Stimulated activated CD4-positive, alpha-beta T cell treated with anti-CD3 and anti-CD28 coated beads, Interleukin-15, amount 100 ng/mL, for 48 hours (primary cell): ENCODE results near the gene SOCS6.
"Not testable (repeated sequence)": the region's sequence is repeated elsewhere in the genome, so short reads cannot be mapped to it uniquely, and the experiment has no call there.

Experiments
- DNase-seq, 2 donors: peaks; one replicate each; pipeline ENCODE4 v3.0.0-alpha.2; 2020; ENCODE audit warnings: low read depth in 2 of 2

Gene SOCS6

DNA sequence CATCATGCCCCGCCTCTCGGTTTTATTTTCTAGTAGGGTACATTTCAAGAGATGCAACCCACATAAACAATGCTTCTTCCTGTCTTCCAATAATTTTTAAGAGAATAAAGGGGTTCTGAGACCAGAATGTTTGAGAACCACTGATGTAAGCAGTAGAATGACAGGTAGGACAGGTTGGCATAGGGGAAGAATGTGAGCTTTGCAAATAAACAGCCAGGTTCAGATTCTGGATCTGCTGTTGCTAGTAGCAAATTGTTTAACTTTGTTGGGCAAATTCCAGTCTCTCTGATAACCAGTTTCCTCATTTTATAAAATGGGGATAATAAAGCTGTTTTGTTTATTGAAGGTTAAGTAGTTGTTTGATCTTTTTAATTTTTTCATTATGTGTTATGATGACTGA, 32.8 kb downstream of the SOCS6 start:
- no peak for DNase-seq

DNA sequence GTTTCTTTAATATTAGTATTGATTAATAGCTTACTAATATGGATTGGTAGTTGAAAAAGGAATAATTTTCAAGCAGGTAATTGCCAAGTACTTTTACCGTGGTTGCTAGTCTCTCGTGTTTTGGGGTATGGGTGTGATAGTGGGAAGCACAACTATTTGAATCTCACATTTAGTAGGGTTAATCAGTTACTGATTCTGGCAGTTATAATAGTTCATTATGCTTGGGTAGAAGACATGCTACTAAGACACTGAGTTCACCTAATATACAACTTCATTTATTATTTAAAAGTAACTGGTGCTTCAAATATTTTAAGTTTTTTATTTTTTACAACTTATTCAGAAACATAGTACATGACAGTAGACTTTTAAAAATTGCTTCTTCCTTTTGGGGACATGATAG, 33.5 kb downstream of the SOCS6 start:
- no peak for DNase-seq

DNA sequence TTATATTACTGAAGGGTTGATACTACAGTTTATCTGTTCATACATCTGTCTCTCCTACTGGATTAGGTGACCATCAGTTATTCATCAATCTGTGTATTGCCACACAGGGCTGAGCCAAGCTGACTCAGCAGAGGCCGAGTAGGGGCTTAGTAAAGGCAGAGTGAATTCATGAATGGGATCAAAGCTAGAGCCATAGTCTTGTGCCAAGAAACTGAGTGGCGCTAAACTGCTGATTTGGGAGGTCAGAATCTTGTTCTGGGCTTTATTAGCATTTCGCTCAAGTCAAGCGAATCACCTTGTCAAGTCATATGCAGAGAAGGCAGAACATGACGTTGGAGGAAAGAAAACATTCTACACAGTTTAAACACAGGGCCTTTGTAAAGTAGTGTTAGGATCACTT, 34.1 kb downstream of the SOCS6 start:
- DNase-seq: no peak

DNA sequence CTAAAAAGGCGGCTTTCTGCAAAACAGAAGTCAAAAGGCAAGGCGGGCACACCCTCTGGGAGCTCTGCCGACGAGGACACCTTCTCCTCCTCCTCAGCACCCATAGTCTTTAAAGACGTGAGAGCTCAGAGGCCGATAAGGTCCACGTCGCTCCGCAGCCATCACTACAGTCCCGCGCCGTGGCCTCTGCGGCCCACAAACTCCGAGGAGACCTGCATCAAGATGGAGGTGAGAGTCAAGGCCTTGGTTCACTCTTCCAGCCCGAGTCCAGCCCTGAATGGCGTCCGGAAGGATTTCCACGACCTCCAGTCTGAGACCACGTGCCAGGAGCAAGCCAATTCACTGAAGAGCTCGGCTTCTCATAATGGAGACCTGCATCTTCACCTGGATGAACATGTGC, 36.1 kb downstream of the SOCS6 start:
- DNase-seq: no peak

DNA sequence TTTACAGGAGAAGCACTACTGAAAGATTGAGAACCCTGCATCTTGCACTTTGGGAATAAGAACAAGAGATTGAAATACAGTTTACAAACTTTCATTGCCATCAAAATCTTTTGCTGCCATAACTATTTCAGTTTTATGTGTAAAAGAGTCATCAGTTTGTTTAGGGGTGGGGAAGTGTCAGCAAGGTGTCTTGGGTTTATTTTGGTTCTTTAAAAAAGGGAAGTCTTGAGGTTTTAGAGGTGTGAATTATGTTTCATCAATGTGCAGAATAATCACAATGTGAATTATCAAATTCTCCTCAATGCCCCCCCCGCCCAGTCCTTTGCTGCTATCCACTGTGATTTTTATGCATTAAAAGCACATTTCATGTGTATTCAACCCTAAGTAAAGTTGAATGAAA, 37.4 kb downstream of the SOCS6 start:
- DNase-seq: no peak

DNA sequence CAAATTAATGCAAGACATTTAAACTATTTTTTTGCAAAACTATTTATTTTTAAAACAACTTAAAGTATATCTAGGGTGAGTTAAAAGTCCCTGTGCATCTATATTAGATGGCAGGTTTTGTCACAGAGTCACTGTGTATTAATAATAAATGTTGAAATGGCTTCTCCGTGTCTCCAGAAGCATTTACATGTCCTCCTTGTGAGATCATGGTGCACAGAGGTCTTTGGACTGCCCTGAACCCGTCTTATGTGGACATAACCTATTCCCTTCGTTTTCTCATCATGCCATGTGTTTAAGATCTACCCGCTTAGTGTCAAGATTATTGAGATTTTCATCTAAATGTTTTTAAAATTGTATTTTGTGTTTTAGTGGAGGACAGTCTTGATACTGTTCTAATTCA, 39.3 kb downstream of the SOCS6 start:
- no peak for DNase-seq

DNA sequence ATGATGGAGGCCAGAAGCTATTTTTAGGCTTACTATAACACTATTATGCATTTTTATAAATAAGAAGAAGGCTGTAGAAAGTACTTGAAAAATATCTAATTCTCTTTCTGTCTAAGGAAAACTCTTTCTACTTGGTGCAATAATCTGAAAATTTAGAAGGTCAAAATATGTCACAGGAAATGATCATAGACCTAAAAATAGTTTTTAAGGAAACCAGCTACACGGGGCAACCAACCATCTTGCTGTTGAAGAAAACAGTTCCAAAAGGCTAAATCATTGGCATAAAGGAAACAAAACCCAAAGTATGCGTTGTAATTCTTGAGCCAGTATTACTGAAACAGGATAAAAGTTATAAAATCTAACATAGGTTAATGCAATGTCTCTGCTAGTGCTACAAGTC, 40.2 kb downstream of the SOCS6 start:
- no peak for DNase-seq

DNA sequence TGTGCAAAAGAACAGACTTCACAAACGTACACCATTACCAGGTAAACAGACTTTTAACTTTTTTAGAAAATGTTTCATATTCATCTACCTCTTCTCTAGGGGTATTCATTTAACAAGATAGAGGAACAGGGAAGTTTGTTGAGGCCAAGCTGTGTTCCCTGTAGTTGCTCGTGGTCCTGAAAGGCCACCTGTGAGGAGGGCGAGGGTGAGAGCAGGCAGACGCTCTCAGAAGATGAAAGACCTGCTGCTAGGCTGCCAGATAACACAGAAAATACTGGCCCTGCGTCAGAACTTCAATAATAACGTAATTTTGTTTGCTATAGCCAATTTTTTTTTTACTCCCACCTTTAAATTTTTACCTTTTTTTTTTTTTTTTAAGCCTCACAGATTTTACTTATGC, 42.0 kb downstream of the SOCS6 start:
- no peak for DNase-seq

DNA sequence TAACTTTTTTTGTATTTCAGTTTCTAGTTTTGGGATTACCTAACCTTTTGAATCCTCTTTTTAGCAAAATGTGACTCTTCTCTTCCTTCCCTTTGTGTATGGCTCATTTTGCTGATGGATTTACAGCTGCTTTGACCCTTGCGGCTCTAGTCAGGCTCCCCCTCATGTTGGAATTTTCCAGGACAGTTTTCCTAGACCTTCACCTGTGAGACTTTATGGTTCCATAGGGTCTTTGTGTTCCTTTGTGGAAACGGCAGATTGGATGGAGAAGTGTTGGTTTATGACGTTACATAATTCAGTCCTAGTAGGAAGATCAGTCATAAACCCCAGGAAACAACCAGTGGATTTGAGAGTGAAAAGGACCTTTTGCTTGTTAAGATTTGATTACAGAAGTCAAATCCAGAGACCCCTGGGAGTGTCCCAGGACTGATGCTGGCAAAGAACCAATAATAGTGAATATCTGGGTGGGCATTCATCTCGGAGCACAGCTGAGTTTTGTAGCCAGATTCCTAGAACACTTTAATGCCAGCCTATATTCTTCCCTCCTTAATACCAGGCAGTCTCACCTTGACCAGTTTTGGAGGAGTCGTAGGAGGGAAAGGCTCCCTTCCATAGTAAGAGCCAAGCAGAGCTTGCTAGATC, 42.7 kb downstream of the SOCS6 start:
- no peak for DNase-seq

DNA sequence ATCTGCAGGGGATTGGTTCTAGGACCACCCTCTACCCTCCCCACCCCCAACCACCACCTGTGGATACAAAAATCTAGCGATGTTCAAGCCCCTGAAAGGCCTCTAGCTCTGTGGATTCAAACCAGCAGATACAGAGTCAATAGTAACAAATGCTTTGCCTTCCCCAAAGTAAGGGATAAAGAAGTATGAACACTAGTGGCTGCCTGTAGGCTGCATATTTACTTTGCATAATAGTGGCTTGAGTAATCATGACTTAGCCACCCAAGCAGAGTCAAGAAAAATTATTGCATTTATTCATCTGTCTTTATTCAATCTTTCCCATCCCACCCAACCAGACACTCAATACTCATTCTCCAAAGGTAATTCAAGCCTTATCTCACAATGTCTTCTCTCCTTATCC, 43.8 kb downstream of the SOCS6 start:
- DNase-seq: no peak

DNA sequence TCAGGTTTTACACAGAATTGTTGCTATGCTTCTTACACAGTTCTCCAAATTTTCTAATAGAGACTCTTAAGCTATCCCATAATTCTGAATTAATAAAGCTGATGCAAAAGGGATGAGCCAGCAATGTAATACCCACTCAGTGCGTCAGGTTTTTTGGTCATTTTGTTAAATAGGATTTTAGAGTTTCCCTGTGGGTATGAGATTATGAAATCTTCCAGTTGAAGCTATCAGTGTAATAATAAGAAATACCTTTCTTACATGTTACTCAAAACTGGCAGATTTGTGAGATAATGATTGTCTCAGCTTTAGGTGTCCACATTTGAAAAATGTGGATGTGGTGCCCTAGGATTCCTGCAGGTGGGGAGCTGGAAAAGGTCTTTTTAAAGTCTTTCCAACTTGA, 44.5 kb downstream of the SOCS6 start:
- no peak for DNase-seq

DNA sequence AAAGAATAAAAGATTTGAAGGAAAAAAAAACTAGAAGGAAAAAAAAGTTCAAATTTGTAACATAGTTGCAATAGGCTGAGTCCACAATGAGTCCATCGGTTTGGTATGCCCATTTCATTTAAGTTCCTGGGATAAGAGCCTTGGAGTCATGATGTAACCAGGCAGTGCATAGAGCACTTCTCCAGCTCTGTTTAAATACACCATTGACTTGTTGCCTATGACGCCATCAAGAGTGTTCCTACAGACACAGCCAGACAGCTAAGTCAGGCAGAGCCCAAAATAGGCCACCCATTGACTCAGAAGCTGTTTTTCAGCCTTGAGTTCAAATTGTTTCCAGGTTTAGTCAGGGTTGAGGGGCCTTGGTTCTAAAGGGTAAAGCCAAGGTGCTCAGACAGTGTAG, 44.9 kb downstream of the SOCS6 start:
- DNase-seq: no peak

DNA sequence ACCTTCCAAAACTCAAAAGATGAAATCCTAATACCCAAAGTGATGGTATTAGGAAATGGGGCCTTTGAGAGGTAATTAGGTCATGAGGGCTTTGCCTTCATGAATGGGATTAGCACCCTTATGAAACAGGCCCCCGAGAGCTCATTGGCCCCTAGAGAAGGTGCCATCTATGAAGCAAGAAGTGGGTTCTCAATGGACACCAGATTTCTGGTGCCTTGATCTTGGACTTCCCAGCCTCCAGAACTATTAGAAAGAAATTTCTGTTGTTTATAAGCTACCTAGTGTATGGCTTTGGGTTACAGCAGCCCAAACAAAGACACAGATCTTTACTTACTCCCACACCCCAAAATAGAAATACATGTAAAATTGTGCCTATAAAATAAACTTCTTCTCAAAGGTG, 45.4 kb downstream of the SOCS6 start:
- DNase-seq: no peak

DNA sequence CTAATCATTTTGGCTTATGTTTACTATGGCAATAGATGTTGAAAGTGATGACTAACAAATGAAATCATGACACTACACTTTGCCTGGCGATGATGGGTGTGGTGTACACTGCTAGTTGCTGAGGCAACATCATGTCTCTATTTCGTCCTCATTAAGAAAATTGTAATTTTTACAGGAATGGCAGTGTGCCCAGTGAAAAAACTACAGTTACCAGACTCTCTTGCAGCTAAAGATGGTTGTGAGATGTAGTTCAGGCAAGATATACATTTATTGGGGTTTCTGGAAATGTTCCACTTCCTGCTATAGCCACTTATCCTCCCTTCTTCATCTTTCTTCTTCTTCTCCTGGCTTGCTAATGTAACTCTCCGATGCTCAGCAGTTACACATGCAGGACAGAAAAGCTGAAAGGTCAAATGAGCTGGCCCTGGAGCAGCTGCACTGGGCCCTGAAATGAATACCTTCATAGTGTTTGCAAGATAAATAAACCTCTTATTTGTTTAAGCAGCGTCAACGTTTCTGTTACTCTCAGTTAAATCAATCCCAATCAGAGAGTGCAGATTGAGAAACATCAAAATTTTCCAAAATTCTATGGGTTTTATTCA, 46.0 kb downstream of the SOCS6 start:
- no peak for DNase-seq

DNA sequence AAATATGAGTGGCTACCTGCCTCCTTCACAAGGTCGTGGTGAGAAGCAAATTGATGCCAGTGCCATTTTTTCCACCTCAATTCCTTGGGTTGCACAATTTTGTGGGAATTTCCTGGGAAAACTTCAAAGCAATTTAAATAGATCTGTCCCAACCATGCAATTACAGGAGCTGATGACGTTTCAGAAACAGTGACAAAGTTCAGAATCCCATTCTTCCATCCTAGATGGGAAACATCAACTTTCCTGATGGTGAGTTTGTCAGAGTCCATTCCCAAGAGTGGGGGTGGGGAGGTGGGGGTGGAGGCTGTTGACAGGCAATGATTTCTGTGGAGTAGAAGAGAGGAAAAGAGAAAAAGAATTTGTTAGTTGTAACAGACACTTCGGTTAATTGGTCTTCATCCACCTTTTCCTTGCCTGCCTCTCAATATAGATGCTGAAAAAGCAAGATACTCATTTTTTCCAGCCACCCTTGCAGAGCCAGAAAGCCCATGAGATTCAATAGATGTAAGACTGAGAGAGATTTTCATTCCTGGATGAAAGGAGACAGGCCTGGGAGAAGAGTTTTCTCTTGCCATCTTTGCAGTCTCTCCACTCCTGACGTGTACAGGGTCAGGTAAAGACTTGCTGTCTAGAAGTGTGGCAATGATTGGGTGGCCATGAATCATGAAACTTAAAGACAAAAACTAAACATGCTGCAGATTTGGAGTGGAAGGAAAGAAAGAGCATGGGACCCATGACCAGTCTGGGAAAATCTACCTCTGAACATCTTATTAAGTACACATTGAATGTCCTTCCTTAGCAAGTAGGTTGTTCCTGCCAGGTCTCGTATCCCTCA, 47.3 kb downstream of the SOCS6 start:
- DNase-seq: no peak

DNA sequence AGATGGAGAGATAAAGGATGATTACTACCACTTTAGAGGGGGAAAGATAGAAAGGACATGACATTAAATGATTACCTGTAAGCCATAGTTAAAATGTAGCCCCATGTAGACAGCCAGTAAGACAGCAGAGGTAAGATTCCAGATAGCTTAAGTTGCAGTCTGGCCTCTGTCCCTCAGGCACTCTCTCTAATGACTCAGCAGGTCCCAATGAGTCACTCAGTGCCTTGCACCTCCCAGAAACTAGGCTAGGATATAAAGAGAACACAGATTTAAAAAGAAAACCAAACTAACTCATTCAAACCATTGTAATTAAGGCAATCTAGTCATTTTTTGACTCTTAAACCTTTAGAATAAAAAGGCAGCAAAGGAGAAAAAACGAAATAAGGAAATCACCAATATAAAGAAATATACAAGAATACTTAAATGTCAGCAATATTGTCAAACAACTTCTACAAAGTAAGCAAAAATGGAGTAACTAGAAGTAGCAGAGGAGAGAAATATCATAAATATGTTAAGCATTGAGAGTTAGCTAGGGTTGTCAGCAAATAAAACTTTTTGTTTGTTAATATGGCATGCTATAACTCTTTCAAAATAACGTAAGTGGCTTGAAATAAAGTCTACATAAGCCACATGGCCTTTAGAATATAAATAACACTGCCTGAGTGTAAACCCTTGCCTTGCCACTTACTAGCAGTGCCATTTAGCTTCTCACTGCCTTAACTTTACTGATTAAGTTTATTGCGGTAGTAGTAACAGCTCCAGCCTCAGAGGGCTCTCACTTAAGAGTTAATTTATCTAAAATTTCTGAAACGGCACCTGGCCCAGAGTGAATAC, 48.5 kb downstream of the SOCS6 start:
- no peak for DNase-seq

DNA sequence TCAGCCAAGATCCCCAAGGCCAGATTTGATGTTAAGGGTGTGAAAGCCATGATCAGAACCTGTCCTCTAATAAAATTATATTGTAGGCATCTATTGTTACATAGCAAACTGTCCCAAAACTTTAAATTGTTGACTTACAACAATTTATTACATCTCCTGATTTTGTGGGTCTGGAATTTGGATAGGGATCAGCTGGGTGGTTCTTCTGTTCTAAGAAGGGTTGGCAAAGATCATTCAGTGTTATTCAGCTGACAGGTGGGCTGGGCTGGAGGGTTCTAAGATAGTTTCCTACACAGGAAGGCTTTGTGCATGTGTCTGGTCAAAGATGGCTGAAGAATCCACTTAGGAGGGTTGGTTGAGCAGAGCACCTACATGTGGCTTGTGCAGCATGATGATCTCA, 50.0 kb downstream of the SOCS6 start:
- no peak for DNase-seq

DNA sequence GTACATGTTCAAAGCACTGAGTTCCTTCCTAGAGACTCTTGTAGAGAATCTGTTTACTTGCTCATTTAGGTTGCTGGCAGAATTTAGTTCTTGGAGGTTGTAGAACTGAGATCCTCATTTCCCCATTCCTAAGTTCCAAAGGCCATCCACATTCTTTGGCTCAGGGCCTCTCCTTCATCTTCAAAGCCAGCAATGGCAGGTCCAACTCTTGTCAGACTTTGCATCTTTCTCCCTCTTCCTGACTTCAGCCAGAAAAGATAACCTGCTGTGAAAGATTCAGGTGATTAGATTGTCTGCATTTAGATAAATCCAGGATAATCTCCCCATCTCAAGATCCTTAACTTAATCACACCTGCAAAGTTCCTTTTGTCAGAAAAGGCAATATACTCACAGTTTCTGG, 51.1 kb downstream of the SOCS6 start:
- DNase-seq: no peak

DNA sequence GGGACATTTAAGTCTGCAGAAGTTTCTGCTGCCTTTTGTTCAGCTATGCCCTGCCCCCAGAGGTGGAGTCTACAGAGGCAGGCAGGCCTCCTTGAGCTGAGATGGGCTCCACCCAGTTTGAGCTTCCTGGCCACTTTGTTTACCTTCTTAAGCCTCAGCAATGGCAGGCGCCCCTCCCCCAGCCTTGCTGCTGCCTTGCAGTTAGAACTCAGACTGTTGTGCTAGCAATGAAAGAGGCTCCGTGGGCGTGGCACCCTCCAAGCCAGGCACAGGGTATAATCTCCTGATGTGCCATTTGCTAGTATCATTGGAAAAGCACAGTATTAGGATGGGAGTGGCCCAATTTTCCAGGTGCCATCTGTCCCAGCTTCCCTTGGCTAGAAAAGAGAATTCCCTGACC, 59.6 kb downstream of the SOCS6 start:
- DNase-seq: not testable (repeated sequence)

DNA sequence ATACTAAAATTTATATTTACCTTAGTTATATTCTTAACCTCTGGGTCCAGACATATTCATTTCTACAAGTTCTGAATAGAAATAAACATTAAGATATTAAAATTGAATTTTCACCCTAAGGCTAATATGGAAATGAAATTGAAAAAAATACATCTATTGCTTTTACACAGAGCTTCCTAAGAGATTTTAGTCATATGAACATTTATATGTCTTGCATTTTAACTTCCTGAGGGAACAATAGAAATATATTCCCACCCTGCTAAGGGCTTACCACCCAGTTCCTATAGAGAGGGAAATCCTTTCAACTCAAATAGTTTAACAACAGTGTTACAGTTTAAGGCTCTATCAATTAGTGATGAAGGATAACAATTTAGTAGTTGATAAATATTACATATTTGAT, 60.5 kb downstream of the SOCS6 start:
- no peak for DNase-seq

DNA sequence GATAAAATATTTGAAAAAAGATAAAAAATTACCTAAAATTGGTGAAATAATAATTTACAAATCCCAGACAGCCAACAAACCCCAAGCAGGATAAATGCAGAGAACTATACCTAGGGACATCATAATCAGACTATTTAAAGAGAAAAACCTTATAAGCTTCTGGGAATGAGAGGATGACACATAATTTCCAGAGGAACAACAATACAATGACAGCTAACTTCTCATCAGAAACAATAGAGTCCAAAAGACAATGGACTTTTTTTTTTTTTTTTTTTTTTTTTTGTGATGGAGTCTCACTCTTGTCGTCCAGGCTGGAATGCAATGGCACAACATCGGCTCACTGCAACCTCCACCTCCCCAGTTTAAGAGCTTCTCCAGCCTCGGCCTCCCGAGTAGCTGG, 65.2 kb downstream of the SOCS6 start:
- DNase-seq: no peak

DNA sequence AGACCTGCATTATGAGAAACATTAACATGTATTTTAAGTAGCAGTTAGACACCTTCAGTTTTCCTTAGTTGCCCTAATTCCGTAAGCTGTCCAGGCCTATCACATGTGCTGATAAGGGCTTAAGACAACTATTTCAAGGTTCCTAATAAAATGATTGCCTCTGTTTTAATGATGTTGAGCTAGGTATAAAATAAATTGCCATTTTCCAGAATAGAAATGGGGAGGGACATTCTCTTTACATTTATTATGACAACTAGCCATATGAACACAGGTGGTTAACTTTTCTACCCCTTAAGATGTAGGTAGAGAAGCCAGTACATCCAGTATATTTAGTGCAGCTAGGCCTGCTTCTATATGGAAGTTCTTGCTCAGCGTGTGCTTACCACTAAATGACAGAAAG, 65.9 kb downstream of the SOCS6 start:
- DNase-seq: no peak
